ENCODE data around the gene LRP1B.

The LRP1B gene

DNA sequence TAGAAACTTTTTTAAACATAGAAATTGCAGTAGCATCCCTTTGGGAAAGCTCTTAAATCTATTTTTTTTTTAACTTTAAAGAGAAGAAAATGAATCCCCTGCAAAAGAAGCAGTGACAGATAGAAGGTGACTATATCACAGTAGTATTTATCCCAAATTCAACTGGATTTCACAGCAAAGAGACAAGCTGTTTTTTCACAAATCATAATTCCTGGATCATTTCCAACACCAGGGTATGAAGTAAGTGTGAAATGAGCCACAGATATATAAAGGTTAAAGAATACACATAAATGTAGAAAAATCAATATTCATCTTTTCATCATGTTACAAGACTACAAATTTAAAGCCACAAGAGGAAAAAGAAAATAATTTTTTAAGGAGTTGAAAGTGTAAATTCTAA is 1945.7 kb downstream of the LRP1B start:
- TF ChIP-seq, protein P1, sequence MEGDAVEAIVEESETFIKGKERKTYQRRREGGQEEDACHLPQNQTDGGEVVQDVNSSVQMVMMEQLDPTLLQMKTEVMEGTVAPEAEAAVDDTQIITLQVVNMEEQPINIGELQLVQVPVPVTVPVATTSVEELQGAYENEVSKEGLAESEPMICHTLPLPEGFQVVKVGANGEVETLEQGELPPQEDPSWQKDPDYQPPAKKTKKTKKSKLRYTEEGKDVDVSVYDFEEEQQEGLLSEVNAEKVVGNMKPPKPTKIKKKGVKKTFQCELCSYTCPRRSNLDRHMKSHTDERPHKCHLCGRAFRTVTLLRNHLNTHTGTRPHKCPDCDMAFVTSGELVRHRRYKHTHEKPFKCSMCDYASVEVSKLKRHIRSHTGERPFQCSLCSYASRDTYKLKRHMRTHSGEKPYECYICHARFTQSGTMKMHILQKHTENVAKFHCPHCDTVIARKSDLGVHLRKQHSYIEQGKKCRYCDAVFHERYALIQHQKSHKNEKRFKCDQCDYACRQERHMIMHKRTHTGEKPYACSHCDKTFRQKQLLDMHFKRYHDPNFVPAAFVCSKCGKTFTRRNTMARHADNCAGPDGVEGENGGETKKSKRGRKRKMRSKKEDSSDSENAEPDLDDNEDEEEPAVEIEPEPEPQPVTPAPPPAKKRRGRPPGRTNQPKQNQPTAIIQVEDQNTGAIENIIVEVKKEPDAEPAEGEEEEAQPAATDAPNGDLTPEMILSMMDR (IDR thresholded peaks at IDR 0.05) = no peak
- DNase-seq (ENCODE audit: low spot score) = no peak
- Histone ChIP-seq H3K27ac (no peak overlapping the region), H3K4me3 (no peak overlapping the region)

DNA sequence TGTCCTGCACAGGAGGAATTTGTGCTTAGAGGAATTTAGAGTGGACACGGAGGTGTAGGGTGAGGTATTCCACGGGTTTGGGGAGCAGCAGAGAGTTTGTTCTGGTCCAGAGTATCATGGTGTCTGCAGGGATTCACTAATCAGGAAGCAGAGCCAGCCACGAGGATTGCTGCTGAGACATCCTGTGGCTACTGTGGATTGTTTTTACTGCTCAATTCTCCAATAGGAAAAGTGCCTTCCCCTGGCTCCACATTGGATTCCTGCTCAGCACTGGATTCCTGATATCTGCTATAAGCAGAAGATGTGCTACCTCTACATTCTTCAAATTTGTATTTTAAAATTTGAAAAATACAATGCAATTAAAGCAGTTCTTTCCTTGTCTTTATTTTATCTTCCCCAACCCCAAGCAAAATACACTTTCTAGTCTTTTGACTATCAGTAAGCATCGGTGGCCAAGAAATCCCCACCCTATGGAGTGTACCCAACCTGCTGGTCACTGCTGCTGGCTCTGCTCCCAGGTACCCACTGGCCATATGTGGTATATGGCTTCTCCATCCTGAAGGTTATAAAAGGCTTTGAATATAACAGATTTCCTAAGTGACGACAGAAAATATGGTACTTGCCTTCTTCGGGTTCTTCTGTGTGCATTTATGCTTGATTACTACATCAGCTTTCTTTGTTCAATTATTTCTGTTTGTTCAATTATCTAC is 1947.6 kb downstream of the LRP1B start:
- TF ChIP-seq, protein P1 (IDR thresholded peaks at IDR 0.05) = no peak
- no peak for DNase-seq (ENCODE audit: low spot score)
- no peak overlapping the region for H3K27ac ChIP-seq
- no peak overlapping the region for H3K4me3 ChIP-seq

Measured in coronary artery (tissue), 2 donors.